ENCODE data around the gene P2RY13. TPM values are rescaled to one million over a fixed set of nuclear protein-coding genes. Genes with fewer than 3 reads are reported as not detected.

P2RY13 gene
- total RNA-seq, 1 donor from 2014 or later = not detected

- no peak for DNase-seq (ENCODE audit: low read depth, low spot score)
Observed at GRCh38 chr3:151321526-151321925, 7.8 kb downstream of the P2RY13 start.

- DNase-seq (ENCODE audit: low read depth, low spot score) = no peak
Observed at GRCh38 chr3:151320131-151320530, 9.2 kb downstream of the P2RY13 start.

GRCh38 chr3:151319628-151320027, 9.7 kb downstream of the P2RY13 start:
- no peak for DNase-seq (ENCODE audit: low read depth, low spot score)

GRCh38 chr3:151318991-151319390, 10.4 kb downstream of the P2RY13 start:
- no peak for DNase-seq (ENCODE audit: low read depth, low spot score)

DNA sequence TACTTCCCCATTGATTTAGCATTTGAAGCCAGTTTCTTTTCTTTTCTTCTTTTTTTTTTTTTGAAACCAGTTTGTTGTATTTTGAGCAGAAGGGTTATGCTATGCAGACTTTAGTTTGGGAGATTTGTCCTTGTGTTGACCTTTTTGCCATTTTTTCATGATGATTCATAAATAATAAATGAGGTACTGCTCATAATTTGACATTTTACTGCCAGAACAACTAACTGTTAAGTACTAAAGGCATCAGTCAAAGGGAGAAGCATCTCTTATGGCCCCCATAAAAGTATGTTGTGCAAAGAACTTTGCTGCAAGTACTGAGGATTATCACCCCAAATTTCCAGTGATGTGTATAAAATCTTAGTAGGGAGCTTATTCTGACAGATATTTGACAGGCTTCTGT, 11.0 kb downstream of the P2RY13 start:
- no peak for DNase-seq (ENCODE audit: low read depth, low spot score)

DNA sequence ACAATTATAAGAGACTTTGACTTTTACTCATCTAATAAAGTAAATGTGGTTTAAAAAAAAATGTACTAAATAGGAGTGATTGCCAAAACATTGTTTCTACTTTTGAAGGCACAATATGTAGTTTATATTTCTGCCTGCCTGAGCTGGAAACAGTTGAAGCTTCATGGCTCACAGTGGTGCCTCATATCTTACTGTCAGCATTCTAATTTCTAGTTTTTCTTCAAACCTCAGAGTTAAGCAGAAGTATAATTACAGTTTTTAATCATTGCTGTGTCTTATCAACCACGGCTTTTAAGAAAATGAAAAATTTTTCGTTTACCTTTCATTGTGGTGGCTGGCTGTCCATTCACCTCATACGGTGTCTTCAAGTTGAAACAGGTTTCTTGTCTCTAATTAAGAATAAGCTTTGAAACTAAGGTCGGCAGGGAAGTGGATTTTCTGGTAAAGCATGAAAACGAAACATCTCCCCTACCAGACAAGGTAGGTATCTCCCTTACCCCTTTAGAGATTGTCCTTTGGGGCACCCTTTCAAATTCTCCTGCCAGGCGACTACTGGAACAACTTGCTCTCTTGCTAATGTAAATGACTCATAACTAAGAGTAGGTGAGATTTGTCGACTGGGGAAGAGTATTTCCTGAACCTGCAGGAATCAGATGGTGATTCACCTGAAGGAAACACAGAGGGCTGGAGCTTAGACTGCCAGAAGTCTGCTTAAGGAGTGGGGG, 12.9 kb downstream of the P2RY13 start, which contains the start of gene GPR87:
Gene GPR87 (minus strand): TSS at position 554 of the 725 bp plus-strand sequence. CDS start 16,720 bp downstream, outside the sequence.
- no peak for DNase-seq (ENCODE audit: low read depth, low spot score)

- no peak for DNase-seq (ENCODE audit: low read depth, low spot score)
Observed at GRCh38 chr3:151315846-151316245, 13.5 kb downstream of the P2RY13 start.

DNA sequence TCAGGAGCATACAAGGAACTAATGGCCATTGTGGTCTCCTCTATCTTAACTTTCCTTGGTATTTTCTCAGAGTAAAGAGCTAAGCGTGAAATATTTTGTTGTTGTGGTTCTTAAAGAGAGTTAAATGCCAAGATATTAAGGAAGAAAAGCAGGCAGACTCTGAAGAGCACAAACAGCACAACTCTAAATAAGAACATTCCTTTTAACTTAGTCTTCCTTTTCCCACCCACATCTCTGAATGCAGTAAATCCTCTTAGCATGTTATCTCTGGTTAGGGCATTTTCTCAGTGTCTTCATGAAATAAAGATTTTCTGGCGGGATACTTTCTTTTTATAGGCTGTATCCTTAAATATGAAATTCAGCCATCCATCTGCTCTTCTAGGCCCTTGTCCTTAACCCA, 14.2 kb downstream of the P2RY13 start:
- DNase-seq (ENCODE audit: low read depth, low spot score) = no peak

DNA sequence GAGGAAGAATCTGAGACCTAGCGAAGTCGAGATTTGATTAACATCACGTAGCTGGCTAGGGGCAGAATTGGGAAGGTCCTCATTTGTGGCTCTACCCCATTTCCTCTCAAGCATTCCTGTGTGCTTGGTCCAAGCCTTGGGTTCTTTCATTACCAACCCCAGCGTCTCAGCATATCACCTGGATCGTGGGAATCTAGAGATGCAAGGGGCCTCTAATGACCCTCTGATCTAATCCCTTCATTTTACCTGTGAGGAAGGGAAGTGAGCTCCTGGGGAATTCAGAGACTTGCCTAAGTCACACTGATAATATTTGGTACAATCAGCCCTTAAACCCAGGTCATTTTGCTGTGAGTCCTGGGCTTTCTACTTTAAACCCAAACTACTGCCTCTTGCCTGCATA, 14.8 kb downstream of the P2RY13 start:
- no peak for DNase-seq (ENCODE audit: low read depth, low spot score)

DNA sequence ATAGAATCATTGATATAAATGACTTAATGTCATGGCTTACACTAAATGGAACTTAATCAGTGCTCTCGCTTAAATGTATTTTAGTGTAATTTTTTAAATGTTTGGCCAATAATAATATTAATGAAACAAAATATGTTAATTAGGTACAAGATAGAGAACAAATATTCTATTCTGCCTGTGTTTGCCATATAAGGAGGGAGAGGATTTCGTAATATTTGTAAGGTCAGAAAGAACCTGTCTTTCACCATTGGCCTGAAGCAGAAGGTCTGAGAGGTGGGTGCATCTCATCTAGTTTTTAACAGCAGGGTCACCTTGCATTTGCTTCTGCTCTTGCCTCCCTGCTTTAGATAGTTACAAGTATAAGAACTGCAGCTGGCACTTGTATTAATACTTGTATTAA, 15.2 kb downstream of the P2RY13 start:
- no peak for DNase-seq (ENCODE audit: low read depth, low spot score)

GRCh38 chr3:151312972-151313371, 16.4 kb downstream of the P2RY13 start:
- no peak for DNase-seq (ENCODE audit: low read depth, low spot score)

GRCh38 chr3:151309566-151309965, 19.8 kb downstream of the P2RY13 start:
- DNase-seq (ENCODE audit: low read depth, low spot score) = no peak

GRCh38 chr3:151307583-151308488, 21.5 kb downstream of the P2RY13 start:
- DNase-seq (ENCODE audit: low read depth, low spot score) = no peak

DNA sequence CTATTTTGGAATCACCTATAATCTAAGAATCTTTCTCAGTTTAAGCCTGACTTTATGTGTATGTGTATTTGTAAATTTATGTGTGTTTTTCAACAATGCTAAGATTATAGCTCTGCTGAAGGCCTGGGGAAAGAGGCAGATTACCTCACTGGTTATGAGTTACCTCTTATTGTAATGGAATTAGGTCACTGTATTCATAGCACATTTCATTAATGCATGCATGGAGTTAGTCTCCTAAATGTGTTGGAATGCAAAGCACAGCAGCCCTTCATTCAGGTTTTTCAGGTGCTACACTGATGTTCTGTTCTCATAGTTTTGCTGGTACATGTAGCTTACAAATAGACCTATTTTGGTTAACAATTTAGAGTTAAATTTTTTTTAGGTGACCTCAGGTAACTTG, 22.2 kb downstream of the P2RY13 start:
- no peak for DNase-seq (ENCODE audit: low read depth, low spot score)

DNA sequence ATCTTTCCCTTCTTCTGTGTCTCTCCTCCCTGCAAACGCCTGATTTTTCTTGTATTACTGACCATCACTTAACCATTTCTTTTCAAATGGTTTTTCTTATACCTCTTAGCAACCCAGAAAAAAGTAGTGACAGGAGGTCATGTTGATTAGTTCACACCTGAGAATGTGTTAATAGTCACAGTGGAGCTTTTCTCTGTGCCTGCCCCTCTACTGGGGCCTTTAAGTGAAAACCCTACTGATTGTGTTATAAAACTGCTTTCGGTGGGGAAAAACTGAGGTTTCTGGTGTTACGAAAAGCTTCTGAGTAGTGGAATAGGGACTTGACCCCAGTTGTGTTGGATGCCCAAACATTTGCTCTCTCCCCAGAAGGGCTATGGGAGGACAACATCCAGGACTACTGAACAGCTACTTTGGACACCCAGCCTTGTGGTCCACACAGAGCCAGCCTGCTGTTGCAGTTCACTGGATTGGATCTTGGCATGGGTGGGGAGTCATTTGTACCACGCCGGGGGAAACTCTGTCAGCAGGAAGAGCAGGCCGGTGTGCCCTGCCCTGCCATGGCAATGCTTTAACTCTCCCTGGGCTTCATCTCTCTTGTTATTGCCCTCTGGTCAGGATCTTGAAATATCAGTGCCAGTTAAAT, 23.1 kb downstream of the P2RY13 start:
- DNase-seq (ENCODE audit: low read depth, low spot score) = no peak

- no peak for DNase-seq (ENCODE audit: low read depth, low spot score)
Observed at GRCh38 chr3:151305775-151306151, 23.6 kb downstream of the P2RY13 start.

DNA sequence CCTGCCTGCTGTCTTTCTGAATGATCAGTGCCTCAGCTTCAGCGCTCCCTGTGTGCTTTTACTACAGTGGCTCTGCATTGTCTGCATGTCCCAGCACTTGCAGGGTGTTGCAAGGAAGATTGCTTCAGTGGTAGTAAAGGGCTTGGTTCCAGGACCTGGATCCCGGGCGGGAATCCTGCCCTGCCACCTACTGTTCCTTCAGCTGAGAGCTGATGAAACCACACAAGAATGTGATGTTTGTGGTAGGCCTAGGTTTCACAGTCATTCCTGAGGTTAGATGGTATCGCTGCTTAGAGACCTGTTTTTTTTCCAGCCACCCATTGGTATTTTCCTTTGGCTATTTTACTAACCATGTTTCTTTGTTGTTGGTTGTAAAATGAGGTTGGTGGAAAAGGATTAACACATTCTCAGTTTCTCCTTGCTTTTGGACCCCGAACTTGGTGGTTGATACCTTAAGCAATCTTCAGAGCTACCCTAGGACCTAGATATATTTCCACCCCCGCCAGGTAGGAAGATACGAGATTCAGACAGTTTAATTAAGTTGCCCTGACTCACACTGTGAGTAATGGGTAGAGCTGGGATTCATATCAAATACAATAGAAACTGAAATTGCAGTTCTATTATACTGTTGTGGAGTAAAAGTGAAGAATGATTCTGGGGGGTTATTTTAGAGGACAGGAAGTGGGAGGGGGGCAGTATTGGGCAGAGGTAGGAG, 24.1 kb downstream of the P2RY13 start:
- no peak for DNase-seq (ENCODE audit: low read depth, low spot score)

- no peak for DNase-seq (ENCODE audit: low read depth, low spot score)
Observed at GRCh38 chr3:151303751-151304150, 25.6 kb downstream of the P2RY13 start.

- DNase-seq (ENCODE audit: low read depth, low spot score) = no peak
Observed at GRCh38 chr3:151301787-151302186, 27.6 kb downstream of the P2RY13 start.

DNA sequence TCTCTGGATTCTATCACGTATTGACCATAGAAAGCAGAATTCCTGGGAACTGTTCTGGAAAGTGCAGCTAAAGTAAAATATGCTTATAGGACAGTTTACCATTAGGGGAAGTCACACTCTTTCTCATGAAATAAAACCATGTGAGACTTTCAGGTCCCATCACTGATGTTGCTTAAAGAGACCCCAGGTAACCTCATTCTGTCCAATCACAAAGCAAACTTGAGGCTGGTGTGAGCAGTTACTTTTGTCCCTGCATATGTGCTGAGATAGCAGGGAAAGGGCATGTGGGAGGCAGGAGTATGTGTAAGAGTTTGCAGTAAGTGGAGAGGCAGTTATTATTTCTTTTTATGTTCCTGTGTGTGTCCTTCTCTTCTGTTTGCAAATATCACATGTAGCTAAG, 28.8 kb downstream of the P2RY13 start:
- no peak for DNase-seq (ENCODE audit: low read depth, low spot score)

GRCh38 chr3:151299006-151299405, 30.3 kb downstream of the P2RY13 start:
- no peak for DNase-seq (ENCODE audit: low read depth, low spot score)
